GM12892 (cell line): ENCODE measurements around the gene PCNX2.

Experiments
- POLR2A ChIP-seq: IDR thresholded peaks from 2 replicates; pipeline ENCODE4 v1.6.1; 2011; ENCODE audit warnings: low read depth, low read length, control low read depth
- POLR2AphosphoS5 ChIP-seq: IDR thresholded peaks from 2 replicates; pipeline ENCODE4 v1.6.1; 2011; ENCODE audit warnings: low read depth, low read length, control low read depth
- TAF1 ChIP-seq: IDR thresholded peaks from 2 replicates; pipeline ENCODE4 v1.6.1; 2011; ENCODE audit warnings: low read depth, mild to moderate bottlenecking, control low read depth, low read length, borderline replicate concordance

- TF ChIP-seq POLR2AphosphoS5 (no peak), TAF1 (no peak), POLR2A (no peak)
Observed at GRCh38 chr1:233170741-233171140, 124.8 kb downstream of the PCNX2 start.
